Peyer's patch (tissue), 4 donors: ENCODE measurements around the gene ATP13A3. TPM values are rescaled to one million over a fixed set of nuclear protein-coding genes. Genes with fewer than 3 reads are reported as not detected.

Source experiments
- DNase-seq, 3 donors: peaks; one replicate each; pipeline ENCODE4 v3.0.0-alpha.2; 2017 to 2019
- H3K27ac ChIP-seq, 4 donors: fragments of 200-600 bp; sonication (generic); one replicate each; pipeline ENCODE4 v1.5.1; 2016 to 2019
- H3K27me3 ChIP-seq, 2 donors: fragments of 200-600 bp; sonication (generic); one replicate each; pipeline ENCODE4 v1.5.1; 2019
- H3K36me3 ChIP-seq, 3 donors: fragments of 200-600 bp; sonication (generic); one replicate each; pipeline ENCODE4 v1.5.1; 2016 to 2019
- H3K4me1 ChIP-seq, 4 donors: fragments of 200-600 bp; sonication (generic); one replicate each; pipeline ENCODE4 v1.5.1; 2016 to 2019
- H3K4me3 ChIP-seq, 4 donors: fragments of 200-600 bp; sonication (generic); 1 replicate in 3 of 4; 2 replicates in 1 of 4; pipeline ENCODE4 v1.5.1; 2016 to 2019; ENCODE audit warnings: mild to moderate bottlenecking in 1 of 4
- H3K9me3 ChIP-seq, 4 donors: fragments of 200-600 bp; sonication (generic); one replicate each; pipeline ENCODE4 v1.5.1; 2016 to 2019; ENCODE audit warnings: mild to moderate bottlenecking in 1 of 4
- CTCF ChIP-seq, 6 experiments: fragments of 450-650 bp in 4 of 6; fragments of 200-600 bp in 2 of 6; sonication (generic) in 1 of 6; IDR thresholded peaks; one replicate each; pipeline ENCODE4 v1.5.1; 2017 to 2019; ENCODE audit warnings: antibody characterized with exemption in 6 of 6, mild to moderate bottlenecking in 3 of 6, moderate library complexity in 1 of 6
- POLR2A ChIP-seq, 2 donors: fragments of 450-650 bp; IDR thresholded peaks; one replicate each; pipeline ENCODE4 v1.5.1; 2017; ENCODE audit warnings: antibody characterized with exemption in 2 of 2, mild to moderate bottlenecking in 2 of 2, moderate library complexity in 2 of 2
- total RNA-seq, 4 donors: library from RNA; depleted of rRNA; stranded (reverse); fragments of >200 nt; gene quantifications; one replicate each; pipeline ENCODE4 v1.1.0, GENCODE V29; 2016

Gene ATP13A3
- total RNA-seq, 4 donors from 2014 or later: 54.3 to 67.2 (median 58.2) TPM

DNA sequence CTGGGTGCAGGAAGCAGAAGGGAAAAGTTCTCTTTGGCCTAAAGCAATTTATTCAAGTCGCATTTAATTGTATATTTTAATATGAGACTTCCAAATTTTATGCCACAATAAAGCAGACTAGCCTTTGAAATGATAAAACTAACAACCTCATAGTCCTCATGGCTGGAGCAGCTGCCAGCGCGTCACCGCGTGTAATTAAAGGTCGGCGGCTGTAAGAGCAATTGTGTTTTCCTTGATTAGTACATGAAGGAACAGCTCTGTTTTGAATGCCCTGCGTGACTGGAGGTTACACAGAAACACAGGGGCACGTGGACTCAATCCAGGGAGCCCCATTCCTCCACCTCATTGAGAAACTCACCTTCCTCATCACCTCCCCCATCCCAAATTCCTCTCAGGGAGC lies 107.2 kb downstream of the ATP13A3 start:
- no peaks in the 10 kb centered on the region for H3K4me1 ChIP-seq
- H3K9me3 ChIP-seq: no peaks in the 10 kb centered on the region
- no peak for TF ChIP-seq POLR2A (IDR thresholded peaks at IDR 0.05)
- no peak for TF ChIP-seq CTCF (IDR thresholded peaks at IDR 0.05)
- no peaks in the 10 kb centered on the region for H3K27me3 ChIP-seq
- no peak overlapping the region for H3K4me3 ChIP-seq
- no peak overlapping the region for H3K27ac ChIP-seq
- no peaks in the 10 kb centered on the region for H3K36me3 ChIP-seq
- DNase-seq: peak in 2 of 3 donors; percentile 32 to 48

- Histone ChIP-seq H3K9me3 (no peaks in the 10 kb centered on the region), H3K4me3 (no peak overlapping the region), H3K4me1 (no peaks in the 10 kb centered on the region), H3K27ac (no peak overlapping the region), H3K27me3 (no peaks in the 10 kb centered on the region), H3K36me3 (no peaks in the 10 kb centered on the region)
- no peak for TF ChIP-seq POLR2A (IDR thresholded peaks at IDR 0.05)
- TF ChIP-seq CTCF (IDR thresholded peaks at IDR 0.05): no peak
- peak in 2 of 3 donors; percentile 3 to 7 for DNase-seq
Measured at GRCh38 chr3:194379231-194379630, 107.6 kb downstream of the ATP13A3 start.

DNA sequence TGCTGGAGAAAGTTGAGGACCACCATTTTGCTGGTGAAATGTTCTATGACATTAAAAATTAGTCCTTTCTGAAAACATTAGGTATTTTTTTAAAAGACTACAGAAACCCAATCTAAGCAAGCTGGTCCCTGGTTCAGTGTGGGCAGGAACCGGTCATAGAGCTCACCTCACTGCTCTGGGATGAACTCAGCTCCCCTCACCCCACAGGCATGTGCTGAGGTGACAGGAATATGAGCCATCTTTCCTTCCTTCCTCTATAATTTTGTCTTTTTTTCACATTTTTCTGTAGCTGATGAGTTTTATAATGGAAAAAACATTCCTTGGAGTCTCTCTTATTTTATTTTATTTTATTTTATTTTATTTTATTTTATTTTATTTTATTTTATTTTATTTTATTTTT lies 109.1 kb downstream of the ATP13A3 start:
- no peak for TF ChIP-seq POLR2A (IDR thresholded peaks at IDR 0.05)
- TF ChIP-seq CTCF (IDR thresholded peaks at IDR 0.05): no peak
- no peak for DNase-seq
- Histone ChIP-seq H3K36me3 (no peaks in the 10 kb centered on the region), H3K4me3 (no peak overlapping the region), H3K4me1 (no peaks in the 10 kb centered on the region), H3K27me3 (no peaks in the 10 kb centered on the region), H3K9me3 (no peaks in the 10 kb centered on the region), H3K27ac (no peak overlapping the region)

GRCh38 chr3:194376241-194376560 lies 110.6 kb downstream of the ATP13A3 start:
- H3K36me3 ChIP-seq: no peaks in the 10 kb centered on the region
- H3K9me3 ChIP-seq: no peaks in the 10 kb centered on the region
- DNase-seq: no peak
- H3K4me3 ChIP-seq: no peak overlapping the region
- TF ChIP-seq CTCF (IDR thresholded peaks at IDR 0.05) (no peak), POLR2A (IDR thresholded peaks at IDR 0.05) (no peak)
- no peaks in the 10 kb centered on the region for H3K27me3 ChIP-seq
- no peaks in the 10 kb centered on the region for H3K4me1 ChIP-seq
- no peak overlapping the region for H3K27ac ChIP-seq

- TF ChIP-seq CTCF (IDR thresholded peaks at IDR 0.05): no peak
- TF ChIP-seq POLR2A (IDR thresholded peaks at IDR 0.05): no peak
- no peak overlapping the region for H3K27ac ChIP-seq
- H3K36me3 ChIP-seq: no peaks in the 10 kb centered on the region
- no peak overlapping the region for H3K4me3 ChIP-seq
- H3K27me3 ChIP-seq: no peaks in the 10 kb centered on the region
- H3K4me1 ChIP-seq: no peaks in the 10 kb centered on the region
- H3K9me3 ChIP-seq: no peaks in the 10 kb centered on the region
- no peak for DNase-seq
Measured at GRCh38 chr3:194375473-194376240, 111.1 kb downstream of the ATP13A3 start.
